GM12801 (cell line): ENCODE results near the gene ARHGAP1.

Experiments used
- CTCF ChIP-seq: IDR thresholded peaks from one replicate; pipeline ENCODE4 v1.5.1; 2011; ENCODE audit warnings: control low read depth; ENCODE audit not compliant: insufficient read length; ENCODE audit errors: extremely low read depth

ARHGAP1 gene

GRCh38 chr11:46738887-46739286 is 38.5 kb upstream of the ARHGAP1 start:
- TF ChIP-seq CTCF, result no peak

GRCh38 chr11:46737699-46738098 is 37.3 kb upstream of the ARHGAP1 start:
- TF ChIP-seq CTCF, result no peak

- no peak for TF ChIP-seq CTCF
These were observed 36.2 kb upstream of the ARHGAP1 start for GRCh38 chr11:46736615-46737014.

- TF ChIP-seq CTCF, result no peak
These were observed 35.7 kb upstream of the ARHGAP1 start for GRCh38 chr11:46736146-46736545.

GRCh38 chr11:46733234-46733633 is 32.8 kb upstream of the ARHGAP1 start:
- TF ChIP-seq CTCF, result no peak

- no peak for TF ChIP-seq CTCF
These were observed 31.1 kb upstream of the ARHGAP1 start for GRCh38 chr11:46731545-46731944.

GRCh38 chr11:46729110-46730027 is 28.9 kb upstream of the ARHGAP1 start:
- no peak for TF ChIP-seq CTCF
